Heart left ventricle (tissue), 16 donors: ENCODE measurements around the gene LCMT2. TPM values are rescaled to one million over a fixed set of nuclear protein-coding genes. Genes with fewer than 3 reads are reported as not detected.

ENCODE experiments used
- ATAC-seq, 4 donors: fragments of 200-7000 bp; cut with Tn5 transposase; one replicate each; pipeline ENCODE4 v1.9.1; 2020 to 2022; ENCODE audit warnings: moderate library complexity in 4 of 4, mild to moderate bottlenecking in 3 of 4, moderate number of reproducible peaks in 1 of 4
- DNase-seq, 5 donors: peaks; one replicate each; pipeline ENCODE4 v3.0.0-alpha.2; 2020
- H3K27ac ChIP-seq, 12 donors: fragments of 200-600 bp; sonication (generic) in 4 of 12; one replicate each; pipeline versions ENCODE4 v1.5.0 to v1.8.0; 2016 to 2022; ENCODE audit warnings: mild to moderate bottlenecking in 2 of 12
- H3K27me3 ChIP-seq, 9 donors: fragments of 200-600 bp; sonication (generic) in 2 of 9; one replicate each; pipeline versions ENCODE4 v1.5.1 to v1.8.0; 2016 to 2022; ENCODE audit warnings: mild to moderate bottlenecking in 3 of 9
- H3K36me3 ChIP-seq, 9 donors: fragments of 200-600 bp; sonication (generic) in 2 of 9; one replicate each; pipeline versions ENCODE4 v1.5.0 to v1.8.0; 2018 to 2022; ENCODE audit warnings: mild to moderate bottlenecking in 2 of 9
- H3K4me1 ChIP-seq, 12 donors: fragments of 200-600 bp; sonication (generic) in 4 of 12; one replicate each; pipeline versions ENCODE4 v1.5.0 to v1.8.0; 2016 to 2022; ENCODE audit warnings: mild to moderate bottlenecking in 3 of 12
- H3K4me3 ChIP-seq, 12 donors: fragments of 200-600 bp; sonication (generic) in 4 of 12; one replicate each; pipeline versions ENCODE4 v1.5.0 to v1.8.0; 2017 to 2022; ENCODE audit warnings: mild to moderate bottlenecking in 9 of 12, moderate library complexity in 4 of 12
- H3K9me3 ChIP-seq, 12 donors: fragments of 200-600 bp; sonication (generic) in 4 of 12; one replicate each; pipeline versions ENCODE4 v1.5.0 to v1.8.0; 2016 to 2022; ENCODE audit warnings: mild to moderate bottlenecking in 1 of 12
- CTCF ChIP-seq, 12 donors: fragments of 200-600 bp; sonication (generic) in 4 of 12; IDR thresholded peaks; one replicate each; pipeline versions ENCODE4 v1.5.0 to v1.8.0; 2018 to 2022; ENCODE audit warnings: antibody characterized with exemption in 12 of 12, mild to moderate bottlenecking in 5 of 12
- POLR2A ChIP-seq, 2 donors: fragments of 450-650 bp; IDR thresholded peaks; one replicate each; pipeline ENCODE4 v1.6.1; 2017; ENCODE audit warnings: antibody characterized with exemption in 2 of 2, mild to moderate bottlenecking in 2 of 2, moderate library complexity in 2 of 2
- WGBS, 4 donors: extraction: QIAGEN DNeasy Blood & Tissue Kit in 2 of 4; methylation state at CpG; one replicate each; pipeline versions ENCODE4 v1.1.5 to v1.1.7; 2013 to 2018; 5-methylcytosine and 5-hydroxymethylcytosine counted together
- intact Hi-C, 10 donors: fragments of 100-400 bp; cut with DNase I; formaldehyde crosslinking; loops; one replicate each; pipeline versions ENCODE4 v1.11.1 to v1.14.2; 2022
- polyA plus RNA-seq, 2 donors: library from polyadenylated mRNA; stranded (reverse); fragments of 200-250 nt; gene quantifications; one replicate each; pipeline ENCODE4 v1.2.3, GENCODE V29; 2013
- total RNA-seq, 9 donors: library from RNA; depleted of rRNA in 2 of 9; stranded (reverse); fragments of >200 nt in 2 of 9; fragmentation: NEBNext Ultra II Directional in 3 of 9; extraction: Animal tissue kit (Norgen Biotek cat#: 25700) in 3 of 9; gene quantifications; one replicate each; pipeline versions ENCODE4 v1.1.0 to v1.2.4, GENCODE V29; 2016 to 2023
- donor health status: ischemic (EF 13 %, LVEDD 7.1; RV severe dilation, severe dysfunction).
- donor health status: healthy with polysubstance abuse.
- donor health status: DM: no; HTN: yes; CAD: no.
- donor health status: DM: no; HTN: no; CAD: no.
- donor health status: ischemic (EF 25% LVEDD 6.9; RV normal size, moderate dysfunction).
- donor health status: ischemic (EF 25% LVEDD 5.7; RV mildly dilated, moderate dysfunction).
- donor health status: healthy.
- donor health status: DM: yes; HTN: yes; CAD: no.
- donor health status: ischemic (EF 35%, LVEDD 5.7; RV mildly dilated, moderate dysfunction).
- donor health status: nonischemic (EF 11% LVEDD 7.7; RV severe dilation, severe dysfunction).
- donor health status: DM: yes; HTN: yes; CAD: no.
- donor health status: PGD.
- donor health status: ischemic (EF 29% LVEDD 5.4; RV normal size, mild dysfunction).
- donor health status: nonischemic (EF 23%, LVEDD 6.1; RV moderate dilation, normal function).

LCMT2 gene
- total and polyA plus RNA-seq, 11 donors: 1.2 to 9.1 (median 6.2) TPM

GRCh38 chr15:43317566-43318184, 12.7 kb downstream of the LCMT2 start:
- H3K4me3 ChIP-seq: no peak overlapping the region
- intact Hi-C loops: no loop called here
- H3K27ac ChIP-seq: no peak overlapping the region
- DNase-seq (no peak), ATAC-seq (no peak)
- 86 to 91% (median 88%) methylated on average over 8 of the region's 8 CpGs for WGBS, 4 donors
- H3K36me3 ChIP-seq: no peaks in the 10 kb centered on the region
- TF ChIP-seq POLR2A (IDR thresholded peaks at IDR 0.05) (no peak), CTCF (IDR thresholded peaks at IDR 0.05) (no peak)
- H3K4me1 ChIP-seq: no peaks in the 10 kb centered on the region
- no peaks in the 10 kb centered on the region for H3K9me3 ChIP-seq
- peaks cover 0 to 4% (median 0%) of the 10 kb centered on the region in 9 donors for H3K27me3 ChIP-seq

GRCh38 chr15:43316971-43317346, 13.4 kb downstream of the LCMT2 start:
- Histone ChIP-seq H3K4me1 (no peaks in the 10 kb centered on the region), H3K36me3 (no peaks in the 10 kb centered on the region)
- no peak for ATAC-seq

GRCh38 chr15:43316016-43316970, 14.1 kb downstream of the LCMT2 start:
- ATAC-seq: peak in 2 of 4 donors; percentile 29 to 81
- 40 to 57% (median 50%) methylated on average over 6 of the region's 6 CpGs for WGBS, 4 donors

More at GRCh38 chr15:43316971-43317346, 13.4 kb downstream of the LCMT2 start:
- TF ChIP-seq POLR2A (IDR thresholded peaks at IDR 0.05): no peak
- 73 to 94% (median 88%) methylated on average over 1 of the region's 1 CpG for WGBS, 4 donors
- Histone ChIP-seq H3K27ac (no peak overlapping the region), H3K27me3 (peaks cover 0 to 8% (median 0%) of the 10 kb centered on the region in 9 donors), H3K9me3 (no peaks in the 10 kb centered on the region), H3K4me3 (no peak overlapping the region)
- no peak for DNase-seq
- intact Hi-C loops: no loop called here

GRCh38 chr15:43314171-43314570, 16.2 kb downstream of the LCMT2 start:
- Histone ChIP-seq H3K9me3 (no peaks in the 10 kb centered on the region), H3K4me3 (no peak overlapping the region), H3K27ac (no peak overlapping the region), H3K27me3 (peaks cover 0 to 32% (median 0%) of the 10 kb centered on the region in 9 donors), H3K36me3 (no peaks in the 10 kb centered on the region), H3K4me1 (no peaks in the 10 kb centered on the region)
- 62 to 73% (median 66%) methylated on average over 3 of the region's 3 CpGs for WGBS, 4 donors
- TF ChIP-seq CTCF (IDR thresholded peaks at IDR 0.05) (no peak), POLR2A (IDR thresholded peaks at IDR 0.05) (no peak)
- intact Hi-C loops: no loop called here
- ATAC-seq (no peak), DNase-seq (no peak)

More at GRCh38 chr15:43316016-43316970, 14.1 kb downstream of the LCMT2 start:
- DNase-seq: no peak
- Histone ChIP-seq H3K27ac (peak overlapping the region in 2 of 12 donors; percentile 17 to 47), H3K36me3 (no peaks in the 10 kb centered on the region), H3K27me3 (peaks cover 0 to 13% (median 0%) of the 10 kb centered on the region in 9 donors), H3K9me3 (no peaks in the 10 kb centered on the region), H3K4me1 (no peaks in the 10 kb centered on the region), H3K4me3 (no peak overlapping the region)
- intact Hi-C loops: no loop called here
- TF ChIP-seq POLR2A (IDR thresholded peaks at IDR 0.05): no peak
- no peak for TF ChIP-seq CTCF (IDR thresholded peaks at IDR 0.05)
